HG03066 (cell line): ENCODE results near the gene QTRT2.

Experiments used
- ATAC-seq: cut with Tn5 transposase; IDR thresholded peaks from one replicate; pipeline ENCODE4 v1.9.1; 2021; ENCODE audit warnings: low read depth; ENCODE audit not compliant: unreplicated experiment

Gene QTRT2

DNA sequence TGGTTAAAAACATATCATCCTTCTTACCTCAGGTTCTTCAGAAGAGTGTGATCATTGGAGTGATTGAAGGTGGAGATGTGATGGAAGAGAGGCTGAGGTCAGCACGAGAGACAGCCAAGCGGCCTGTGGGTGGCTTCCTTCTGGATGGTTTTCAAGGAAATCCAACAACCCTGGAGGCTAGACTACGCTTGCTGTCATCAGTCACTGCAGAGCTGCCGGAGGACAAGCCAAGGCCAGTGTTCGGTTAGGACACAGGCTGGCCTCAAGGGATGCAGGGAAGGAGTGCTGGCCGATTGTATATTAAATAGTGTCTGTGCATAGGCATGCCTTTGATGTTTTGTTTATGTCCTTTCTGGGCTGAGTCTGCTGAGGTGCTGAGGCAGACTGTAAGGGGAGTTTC lies 20.2 kb downstream of the QTRT2 start:
- no peak for ATAC-seq

- ATAC-seq: no peak
These were observed 21.6 kb downstream of the QTRT2 start for GRCh38 chr3:114078126-114078525.

- no peak for ATAC-seq
These were observed 23.2 kb downstream of the QTRT2 start for GRCh38 chr3:114079761-114080160.

- ATAC-seq: no peak
These were observed 23.7 kb downstream of the QTRT2 start for GRCh38 chr3:114080201-114080600.

GRCh38 chr3:114081037-114081436 lies 24.5 kb downstream of the QTRT2 start:
- ATAC-seq: no peak

- ATAC-seq: no peak
These were observed 26.6 kb downstream of the QTRT2 start for GRCh38 chr3:114083112-114083511.

- no peak for ATAC-seq
These were observed 29.8 kb downstream of the QTRT2 start for GRCh38 chr3:114086356-114086755.

DNA sequence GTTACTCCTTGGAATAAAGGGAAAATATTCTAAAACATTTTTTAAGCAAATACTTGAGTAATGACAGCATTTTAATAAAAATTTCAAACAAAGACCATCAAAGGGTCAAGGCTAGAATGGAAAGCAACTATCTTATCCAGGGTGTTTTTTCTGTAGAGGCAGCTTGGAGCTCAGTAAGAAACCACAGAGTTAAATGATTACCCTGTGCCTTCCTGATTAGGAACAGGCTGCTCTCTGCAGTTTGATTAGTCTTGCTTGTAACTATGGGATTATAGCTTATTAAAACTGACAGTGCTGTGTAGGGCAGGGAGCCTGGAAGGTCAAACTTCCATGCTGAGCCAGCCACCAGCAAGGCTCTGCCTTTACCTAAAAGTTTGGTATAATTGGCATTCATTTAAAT lies 33.1 kb downstream of the QTRT2 start:
- no peak for ATAC-seq

DNA sequence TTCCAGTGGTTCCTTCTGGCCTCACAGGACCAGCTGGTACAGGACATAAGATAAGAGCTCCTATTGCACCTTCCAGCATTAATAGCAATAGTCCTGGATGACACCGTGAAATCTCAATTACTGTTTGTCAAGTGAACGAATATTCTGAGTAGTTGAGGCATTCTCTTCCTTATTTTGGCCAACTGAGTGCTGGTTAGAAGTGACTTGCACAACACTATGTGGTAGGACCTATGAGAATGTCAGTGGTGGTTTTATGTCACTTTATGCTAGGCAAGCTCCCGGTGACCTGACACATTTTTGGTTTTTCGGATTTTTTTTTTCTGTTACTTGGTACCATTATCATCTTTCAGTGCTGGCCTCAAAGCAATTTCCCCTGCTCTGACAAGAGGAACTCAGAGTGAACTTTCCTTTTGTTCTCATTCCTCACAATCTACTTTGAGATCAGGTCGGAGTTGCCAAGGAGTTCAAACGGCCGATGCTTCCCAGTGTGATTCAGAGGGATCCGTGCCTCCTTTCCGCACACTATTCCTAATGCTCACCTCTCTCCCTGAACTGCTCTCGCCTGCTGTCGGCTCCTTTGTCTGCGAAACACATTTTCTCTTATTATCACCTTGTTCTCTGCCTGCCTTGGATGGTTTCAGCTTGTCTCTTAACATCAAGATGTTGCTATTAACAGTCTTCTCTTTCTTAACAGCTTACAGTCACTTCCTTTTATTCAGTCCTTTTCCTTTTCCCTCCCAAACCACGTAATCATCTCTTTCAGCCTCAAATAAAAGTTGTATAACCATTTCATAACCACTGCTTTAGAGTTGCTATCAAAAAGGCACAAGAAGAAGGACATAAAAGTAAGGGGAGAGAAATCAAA lies 35.8 kb downstream of the QTRT2 start:
- ATAC-seq: no peak

DNA sequence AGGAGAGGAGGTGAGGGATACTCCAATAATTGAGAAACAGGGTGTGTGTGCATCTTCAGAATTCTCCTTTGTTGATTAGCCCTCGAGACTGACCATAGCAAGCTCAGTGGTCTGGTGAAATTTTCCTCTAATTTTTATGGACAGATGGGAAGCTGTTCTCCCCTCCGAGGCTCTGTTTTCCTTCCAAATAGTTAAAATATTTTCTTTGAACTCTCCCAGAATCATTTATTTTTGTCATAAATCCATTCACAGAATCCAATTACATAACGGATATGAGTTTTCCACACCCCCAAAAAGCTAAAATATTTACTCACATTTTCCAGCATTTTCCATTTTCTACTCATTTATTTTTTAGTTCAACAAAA lies 36.5 kb downstream of the QTRT2 start:
- ATAC-seq: no peak

DNA sequence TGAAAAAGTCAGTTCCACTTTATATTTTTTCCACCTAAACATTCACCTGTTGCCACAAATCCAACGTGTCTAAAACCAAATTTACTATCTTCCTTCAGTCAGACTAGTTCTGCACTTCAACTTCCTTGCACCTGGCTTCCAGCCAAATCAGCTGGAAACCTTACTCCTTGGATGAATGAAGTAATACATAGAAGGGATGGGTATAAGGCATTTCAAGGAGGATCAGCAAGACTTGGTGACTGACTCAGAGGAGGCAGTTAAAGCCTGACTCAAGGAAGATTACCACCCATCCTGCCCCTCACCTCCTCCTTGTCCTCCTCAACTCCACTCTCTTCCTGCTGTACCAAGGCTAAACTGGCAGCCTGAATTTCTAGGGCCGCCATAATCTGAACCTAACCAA lies 37.1 kb downstream of the QTRT2 start:
- no peak for ATAC-seq

DNA sequence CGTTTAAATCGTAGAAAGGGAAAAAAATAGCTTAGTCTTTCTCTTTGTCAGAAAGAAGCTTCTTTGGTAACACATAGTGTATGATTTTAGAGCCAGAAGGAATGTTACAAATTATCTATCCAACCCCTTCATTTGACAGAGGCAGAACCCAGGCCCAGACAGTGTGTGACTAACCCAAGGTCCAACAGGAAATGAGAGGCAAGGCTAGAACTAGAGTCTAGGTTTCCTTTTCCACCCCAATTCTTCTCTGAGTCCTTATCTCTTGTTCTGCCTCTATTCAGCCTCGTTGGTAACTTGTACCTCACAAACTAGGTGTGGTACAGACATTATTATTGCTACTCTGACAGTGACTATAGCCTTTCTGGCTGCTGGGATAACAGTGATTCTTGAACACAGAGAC lies 39.3 kb downstream of the QTRT2 start:
- ATAC-seq: no peak

GRCh38 chr3:114101101-114101500 lies 44.6 kb downstream of the QTRT2 start:
- ATAC-seq: no peak

DNA sequence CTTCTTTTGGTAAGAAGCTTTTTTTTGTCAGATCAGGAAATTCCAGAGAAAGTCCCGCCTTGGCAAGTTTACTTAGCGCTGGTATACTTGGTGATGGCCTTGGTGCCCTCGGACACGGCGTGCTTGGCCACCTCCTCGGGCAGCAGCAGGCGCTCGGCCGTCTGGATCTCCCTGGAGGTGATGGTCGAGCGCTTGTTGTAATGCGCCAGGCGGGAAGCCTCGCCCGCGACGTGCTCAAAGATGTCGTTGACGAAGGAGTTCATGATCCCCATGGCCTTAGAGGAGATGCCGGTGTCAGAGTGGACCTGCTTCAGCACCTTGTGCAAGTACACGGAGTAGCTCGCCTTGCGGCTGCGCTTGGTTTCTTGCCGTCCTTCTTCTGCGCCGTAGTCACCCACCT lies 46.6 kb downstream of the QTRT2 start:
- ATAC-seq: no peak

GRCh38 chr3:114103858-114104257 lies 47.3 kb downstream of the QTRT2 start:
- no peak for ATAC-seq

DNA sequence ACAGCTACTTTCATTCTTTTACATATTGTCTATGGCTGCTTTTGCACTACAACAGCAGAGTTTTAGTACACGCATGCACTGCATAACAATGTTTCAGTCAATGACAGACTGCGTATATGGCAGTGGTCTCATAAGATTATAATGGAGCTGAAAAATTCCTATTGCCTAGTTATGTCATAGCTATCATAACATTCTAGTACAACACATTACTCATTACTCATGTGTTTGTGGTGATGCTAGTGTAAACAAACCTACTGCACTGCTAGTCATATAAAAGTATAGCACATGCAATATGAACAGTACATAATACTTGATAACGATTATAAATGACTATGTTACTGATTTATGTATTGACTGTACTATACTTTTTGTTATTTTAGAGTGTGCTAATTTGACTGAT lies 47.9 kb downstream of the QTRT2 start:
- no peak for ATAC-seq

- no peak for ATAC-seq
These were observed 51.6 kb downstream of the QTRT2 start for GRCh38 chr3:114108137-114108536.

- no peak for ATAC-seq
These were observed 53.9 kb downstream of the QTRT2 start for GRCh38 chr3:114110439-114110838.

GRCh38 chr3:114111060-114111770 lies 54.7 kb downstream of the QTRT2 start:
- ATAC-seq: no peak

- ATAC-seq: no peak
These were observed 56.2 kb downstream of the QTRT2 start for GRCh38 chr3:114112696-114113095.

- no peak for ATAC-seq
These were observed 58.2 kb downstream of the QTRT2 start for GRCh38 chr3:114114719-114115118.

DNA sequence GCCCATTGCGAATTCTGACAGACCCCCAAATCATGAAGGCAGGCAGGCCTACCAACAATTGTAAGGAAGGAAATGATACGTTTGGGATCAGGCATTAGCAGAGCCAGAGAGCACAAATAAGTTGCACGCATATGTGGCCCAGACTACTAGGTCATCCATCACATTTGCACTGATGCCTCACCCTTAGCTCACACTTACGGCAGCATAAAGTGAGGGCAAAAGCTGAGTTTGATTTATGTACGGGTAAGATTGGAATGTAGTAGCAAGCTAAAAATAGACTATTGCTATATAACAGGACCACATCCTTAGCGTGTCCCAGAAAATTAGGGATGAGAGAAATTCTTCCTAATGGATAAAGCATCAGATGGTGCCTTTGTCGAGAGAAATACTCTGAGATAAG lies 58.6 kb downstream of the QTRT2 start:
- ATAC-seq: no peak
